MV-4-11 (cell line): Measurements from ENCODE around the gene KCNH6.
A peak's percentile ranks its signal among the peaks of the same experiment; 100 is the strongest.

ENCODE experiments used
- DNase-seq: peaks from one replicate; lab custom pipeline; 2025; lab: John Stamatoyannopoulos, UW

Gene KCNH6

GRCh38 chr17:63523253-63523855, at the start of gene KCNH6:
KCNH6 (plus strand) TSS chr17:63523358; CDS start chr17:63523414, 56 bp downstream.
- no peak for DNase-seq

GRCh38 chr17:63474174-63474573, 49.0 kb upstream of the KCNH6 start:
- no peak for DNase-seq

- DNase-seq, result no peak
These were observed 48.3 kb upstream of the KCNH6 start for GRCh38 chr17:63474586-63475460.

GRCh38 chr17:63475491-63476412, 47.4 kb upstream of the KCNH6 start:
- DNase-seq, result no peak

GRCh38 chr17:63476459-63476853, 46.7 kb upstream of the KCNH6 start:
- no peak for DNase-seq

- DNase-seq, result no peak
These were observed 46.2 kb upstream of the KCNH6 start, which contains the start of gene ACE for GRCh38 chr17:63476854-63477479. ACE (plus strand) TSS chr17:63477061; CDS start chr17:63477095, 34 bp downstream.

GRCh38 chr17:63477480-63478440, 45.4 kb upstream of the KCNH6 start:
- no peak for DNase-seq

GRCh38 chr17:63478814-63479494, 44.2 kb upstream of the KCNH6 start:
- peak; percentile 69 for DNase-seq

GRCh38 chr17:63479495-63480184, 43.5 kb upstream of the KCNH6 start:
- no peak for DNase-seq

- no peak for DNase-seq
These were observed 42.9 kb upstream of the KCNH6 start for GRCh38 chr17:63480192-63480784.

- no peak for DNase-seq
These were observed 42.2 kb upstream of the KCNH6 start for GRCh38 chr17:63480826-63481487.

- DNase-seq, result no peak
These were observed 41.7 kb upstream of the KCNH6 start for GRCh38 chr17:63481488-63481870.

- DNase-seq, result no peak
These were observed 40.6 kb upstream of the KCNH6 start for GRCh38 chr17:63482509-63482908.

GRCh38 chr17:63483038-63483437, 40.1 kb upstream of the KCNH6 start:
- DNase-seq, result no peak

- DNase-seq, result no peak
These were observed 39.2 kb upstream of the KCNH6 start for GRCh38 chr17:63483655-63484575.

- no peak for DNase-seq
These were observed 36.7 kb upstream of the KCNH6 start for GRCh38 chr17:63486317-63487013.

GRCh38 chr17:63487014-63487339, 36.2 kb upstream of the KCNH6 start:
- DNase-seq, result no peak
